Measurements from ENCODE around the gene PCYT1B. TPM values are rescaled to one million over a fixed set of nuclear protein-coding genes. Genes with fewer than 3 reads are reported as not detected.
A peak's percentile ranks its signal among the peaks of the same experiment; 100 is the strongest.
"Not testable (repeated sequence)": the region's sequence is repeated elsewhere in the genome, so short reads cannot be mapped to it uniquely, and the experiment has no call there.

PCYT1B gene
- total RNA-seq, 1 donor from 2014 or later: 21.3 TPM

DNA sequence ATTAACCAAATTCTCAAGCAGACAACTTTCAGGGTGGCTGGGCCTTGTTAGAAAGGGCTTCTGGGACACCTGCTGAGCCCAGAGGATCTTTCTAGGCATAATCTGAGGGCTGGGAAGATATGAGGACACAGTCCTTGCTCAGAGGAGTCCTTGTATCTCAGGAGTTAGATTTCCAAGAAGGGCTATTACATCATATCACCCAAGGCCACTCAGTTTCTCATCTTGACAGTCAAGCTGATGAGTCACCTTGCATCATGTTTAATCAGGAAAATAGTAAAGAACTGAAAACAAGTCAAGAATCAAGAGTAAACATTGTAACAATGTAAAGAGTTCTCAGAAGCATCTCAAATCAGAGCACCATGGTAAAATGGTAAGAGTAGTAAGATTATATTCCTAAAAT lies 4.0 kb downstream of the PCYT1B start:
- H3K27ac Mint-ChIP-seq: no peak overlapping the region
- peaks cover 8% of the 10 kb centered on the region for H3K36me3 Mint-ChIP-seq
- H3K4me3 Mint-ChIP-seq: no peak overlapping the region
- TF ChIP-seq CTCF (conservative IDR thresholded peaks at IDR 0.05): no peak
- H3K27me3 Mint-ChIP-seq: peaks cover 16% of the 10 kb centered on the region
- peaks cover 13% of the 10 kb centered on the region for H3K4me1 Mint-ChIP-seq (ENCODE audit: unreplicated experiment)
- DNase-seq (ENCODE audit: extremely low spot score, unreplicated experiment): no peak
- H3K9me3 Mint-ChIP-seq: no peaks in the 10 kb centered on the region

DNA sequence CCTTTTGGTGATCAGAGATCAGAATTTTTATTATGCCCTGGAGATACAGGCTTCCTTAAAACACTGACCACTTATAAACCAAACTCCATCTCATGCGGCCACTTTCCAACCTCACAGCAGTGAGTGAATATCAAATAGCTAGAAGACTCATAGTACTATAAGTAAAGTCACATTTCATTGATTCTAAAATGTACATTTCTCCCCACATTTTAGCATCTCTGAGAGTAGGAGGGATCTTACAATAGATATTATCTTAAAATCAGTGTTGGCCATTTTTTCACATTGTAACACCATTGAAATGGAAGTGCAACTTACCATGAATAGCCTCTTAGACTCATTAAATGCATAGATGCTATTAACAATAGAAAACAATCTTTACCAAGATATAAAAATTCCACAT lies 17.4 kb downstream of the PCYT1B start:
- Mint-ChIP-seq H3K27ac (no peak overlapping the region), H3K27me3 (no peaks in the 10 kb centered on the region), H3K9me3 (no peaks in the 10 kb centered on the region), H3K36me3 (peaks cover under 1% of the 10 kb centered on the region), H3K4me3 (no peak overlapping the region), H3K4me1 (ENCODE audit: unreplicated experiment) (peaks cover 2% of the 10 kb centered on the region)
- no peak for DNase-seq (ENCODE audit: extremely low spot score, unreplicated experiment)
- no peak for TF ChIP-seq CTCF (conservative IDR thresholded peaks at IDR 0.05)

DNA sequence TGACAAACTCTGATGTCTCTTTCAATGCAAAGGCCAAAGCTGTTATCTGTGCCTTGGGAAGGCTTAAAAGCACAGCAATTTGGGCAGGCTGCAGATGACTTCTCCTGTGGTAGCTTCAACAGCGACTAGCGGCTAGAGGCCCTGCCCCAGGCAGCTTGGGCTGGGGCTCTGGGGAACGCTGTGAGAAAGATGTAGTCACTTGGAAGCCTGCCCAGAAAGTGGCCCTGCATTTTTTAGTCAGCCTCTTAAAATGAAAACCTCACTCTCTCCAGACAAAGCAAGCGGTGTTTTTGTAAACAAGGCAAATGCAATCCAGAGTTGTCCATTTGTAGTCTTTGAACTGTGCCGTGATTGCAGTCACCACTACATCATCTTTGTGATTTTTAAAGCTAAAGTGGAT lies 27.5 kb downstream of the PCYT1B start:
- Mint-ChIP-seq H3K36me3 (no peaks in the 10 kb centered on the region), H3K9me3 (no peaks in the 10 kb centered on the region), H3K4me3 (no peak overlapping the region), H3K27me3 (no peaks in the 10 kb centered on the region), H3K4me1 (ENCODE audit: unreplicated experiment) (peaks cover 8% of the 10 kb centered on the region), H3K27ac (no peak overlapping the region)
- no peak for TF ChIP-seq CTCF (conservative IDR thresholded peaks at IDR 0.05)
- no peak for DNase-seq (ENCODE audit: extremely low spot score, unreplicated experiment)

DNA sequence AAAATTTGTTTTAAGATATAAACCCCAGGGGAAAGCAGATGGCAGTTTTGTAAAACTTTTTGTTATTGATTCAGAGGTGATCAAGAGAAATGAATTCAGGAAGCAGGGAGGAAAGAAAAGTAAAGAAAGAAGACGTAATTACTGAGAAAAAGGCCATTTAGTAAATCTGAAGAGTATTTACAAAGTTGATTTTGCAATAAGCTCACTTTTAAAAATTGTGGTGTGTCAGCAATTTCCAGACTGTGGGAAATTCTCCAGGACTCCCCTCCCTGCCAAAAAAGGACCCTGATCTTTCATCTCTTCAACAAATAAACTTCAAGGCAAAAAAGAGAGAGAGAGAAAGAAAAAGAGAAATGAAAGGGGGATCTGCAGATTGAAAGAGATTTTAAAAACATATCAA lies 36.6 kb downstream of the PCYT1B start:
- H3K4me3 Mint-ChIP-seq: no peak overlapping the region
- no peak for TF ChIP-seq CTCF (conservative IDR thresholded peaks at IDR 0.05)
- no peaks in the 10 kb centered on the region for H3K36me3 Mint-ChIP-seq
- no peaks in the 10 kb centered on the region for H3K9me3 Mint-ChIP-seq
- peaks cover 19% of the 10 kb centered on the region for H3K4me1 Mint-ChIP-seq (ENCODE audit: unreplicated experiment)
- no peaks in the 10 kb centered on the region for H3K27me3 Mint-ChIP-seq
- no peak overlapping the region for H3K27ac Mint-ChIP-seq
- DNase-seq (ENCODE audit: extremely low spot score, unreplicated experiment): no peak

DNA sequence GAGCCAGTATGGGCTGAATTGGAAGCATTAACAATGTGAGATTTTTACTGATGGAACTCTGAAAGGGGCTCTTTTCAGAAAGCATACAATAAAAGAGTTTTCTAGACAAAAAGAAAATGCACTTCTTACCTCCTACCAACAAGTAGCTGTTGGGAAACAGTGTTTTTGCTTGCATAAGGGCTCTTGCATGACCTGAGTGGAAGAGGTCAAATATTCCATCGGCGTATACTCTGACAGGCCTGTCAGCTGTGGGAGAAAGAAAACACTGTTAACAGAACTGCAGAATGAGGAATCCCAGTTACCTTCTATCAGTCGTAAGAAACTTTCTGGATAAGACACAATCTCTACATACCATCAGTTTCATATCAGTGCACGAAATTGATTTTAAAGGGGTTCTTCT lies 39.5 kb downstream of the PCYT1B start:
- no peaks in the 10 kb centered on the region for H3K9me3 Mint-ChIP-seq
- no peak overlapping the region for H3K4me3 Mint-ChIP-seq
- peaks cover 3% of the 10 kb centered on the region for H3K36me3 Mint-ChIP-seq
- no peak for TF ChIP-seq CTCF (conservative IDR thresholded peaks at IDR 0.05)
- DNase-seq (ENCODE audit: extremely low spot score, unreplicated experiment): no peak
- H3K4me1 Mint-ChIP-seq (ENCODE audit: unreplicated experiment): peaks cover 19% of the 10 kb centered on the region
- no peaks in the 10 kb centered on the region for H3K27me3 Mint-ChIP-seq
- H3K27ac Mint-ChIP-seq: peak overlapping the region; percentile 26

- peaks cover 19% of the 10 kb centered on the region for H3K4me1 Mint-ChIP-seq (ENCODE audit: unreplicated experiment)
- DNase-seq (ENCODE audit: extremely low spot score, unreplicated experiment); H3K4me3 Mint-ChIP-seq; H3K27me3 Mint-ChIP-seq; H3K36me3 Mint-ChIP-seq; H3K27ac Mint-ChIP-seq; H3K9me3 Mint-ChIP-seq: not testable (repeated sequence)
Observed at GRCh38 chrX:24605941-24606340, 41.2 kb downstream of the PCYT1B start.
